AG20443 (cell line): ENCODE data around the gene INTS11.

Source experiments
- DNase-seq: peaks from one replicate; pipeline ENCODE4 v3.0.0; 2012; ENCODE audit warnings: low spot score, mixed read lengths

INTS11 gene

GRCh38 chr1:1285102-1285571 lies 39.3 kb downstream of the INTS11 start:
- no peak for DNase-seq

GRCh38 chr1:1284221-1285101 lies 40.0 kb downstream of the INTS11 start:
- no peak for DNase-seq

GRCh38 chr1:1283821-1284220 lies 40.6 kb downstream of the INTS11 start:
- peak; percentile 33 for DNase-seq

GRCh38 chr1:1282998-1283397 lies 41.5 kb downstream of the INTS11 start:
- no peak for DNase-seq

- DNase-seq: peak; percentile 76
These were observed 42.7 kb downstream of the INTS11 start for GRCh38 chr1:1281533-1282321.

- no peak for DNase-seq
These were observed 43.5 kb downstream of the INTS11 start for GRCh38 chr1:1280782-1281481.

GRCh38 chr1:1279028-1279427 lies 45.4 kb downstream of the INTS11 start:
- no peak for DNase-seq

- DNase-seq: no peak
These were observed 45.8 kb downstream of the INTS11 start for GRCh38 chr1:1278620-1279019.

- DNase-seq: no peak
These were observed 48.6 kb downstream of the INTS11 start for GRCh38 chr1:1275836-1276235.

GRCh38 chr1:1274931-1275431 lies 49.5 kb downstream of the INTS11 start:
- no peak for DNase-seq

GRCh38 chr1:1274299-1274930 lies 50.0 kb downstream of the INTS11 start:
- no peak for DNase-seq

GRCh38 chr1:1273512-1274298 lies 50.8 kb downstream of the INTS11 start, which contains the start of gene UBE2J2:
UBE2J2 (minus strand) TSS chr1:1273854; CDS start chr1:1267992, 5,862 bp downstream.
- peak; percentile 99 for DNase-seq

GRCh38 chr1:1273209-1273511 lies 51.3 kb downstream of the INTS11 start:
- DNase-seq: no peak

GRCh38 chr1:1272341-1273208 lies 51.9 kb downstream of the INTS11 start:
- no peak for DNase-seq

GRCh38 chr1:1270813-1271212 lies 53.6 kb downstream of the INTS11 start:
- DNase-seq: peak; percentile 57

GRCh38 chr1:1268284-1268682 lies 56.2 kb downstream of the INTS11 start:
- DNase-seq: no peak

GRCh38 chr1:1267488-1268283 lies 56.8 kb downstream of the INTS11 start:
- DNase-seq: no peak

GRCh38 chr1:1264868-1265272 lies 59.6 kb downstream of the INTS11 start:
- peak; percentile 92 for DNase-seq

GRCh38 chr1:1264026-1264425 lies 60.4 kb downstream of the INTS11 start:
- no peak for DNase-seq
